ENCODE results near the gene ACOX2.

Gene ACOX2

DNA sequence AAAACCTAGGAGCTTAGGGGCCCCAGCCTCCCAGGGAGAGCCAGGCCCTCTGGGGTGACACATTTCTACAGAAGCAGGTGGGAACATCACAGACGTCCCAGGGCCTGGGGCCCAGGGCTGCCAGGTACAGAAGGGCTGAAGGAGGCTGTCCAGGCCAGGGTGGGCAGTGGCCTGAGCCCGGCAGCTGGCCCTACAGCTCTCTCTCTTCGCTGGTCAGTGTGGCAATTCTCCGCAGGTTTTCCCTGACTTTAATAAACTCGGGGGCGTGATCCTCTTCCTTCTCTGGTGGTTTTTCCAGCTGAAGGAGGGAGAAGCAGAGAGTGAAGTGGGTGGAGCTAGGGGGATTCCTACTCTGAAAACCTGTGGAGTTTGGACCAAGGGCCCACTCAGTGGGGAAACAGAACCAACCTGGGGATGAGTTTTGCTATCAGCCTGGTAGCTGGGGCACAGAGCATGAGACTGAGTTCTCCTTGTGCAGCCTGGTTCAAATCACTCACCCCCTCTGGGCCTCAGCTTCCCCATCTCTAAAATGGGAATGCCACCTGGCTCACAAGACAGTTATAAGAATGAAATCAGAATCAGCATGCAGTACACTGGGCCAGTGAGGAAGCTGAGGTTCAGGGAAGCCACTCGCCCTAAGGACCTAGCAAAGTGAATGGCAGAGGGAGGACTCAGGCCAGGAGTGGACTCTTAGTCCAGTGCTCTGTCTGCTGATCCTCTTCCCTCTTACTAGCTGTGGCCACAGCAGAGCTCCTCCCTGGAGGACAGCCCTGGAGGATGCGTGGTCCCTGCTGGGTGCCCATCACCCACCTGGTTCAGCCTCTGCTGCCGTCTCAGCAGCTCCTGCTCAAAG, 29.6 kb upstream of the ACOX2 start:
- no peak for DNase-seq

- no peak for DNase-seq
Observed at GRCh38 chr3:58565621-58566397, 28.8 kb upstream of the ACOX2 start.

GRCh38 chr3:58564456-58565160, 27.6 kb upstream of the ACOX2 start:
- no peak for DNase-seq

DNA sequence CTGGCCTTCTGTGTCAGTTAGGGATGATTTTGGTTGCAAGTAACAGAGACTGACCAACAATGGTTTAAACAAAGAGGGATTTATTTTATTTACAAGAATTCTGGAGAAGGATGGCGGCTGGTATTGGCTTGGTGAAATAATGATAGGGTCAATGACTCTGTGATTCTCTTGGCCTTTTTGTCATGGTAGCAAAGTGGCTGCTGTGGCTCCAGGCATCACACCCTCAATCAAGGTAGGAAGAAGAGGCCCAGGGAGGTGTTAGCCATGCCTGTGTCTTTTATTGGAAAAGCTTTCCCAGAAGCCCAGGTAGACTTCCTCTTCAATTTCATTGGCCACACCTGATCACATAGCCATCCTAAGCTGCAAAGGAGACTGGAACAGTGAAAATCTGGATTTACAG, 27.1 kb upstream of the ACOX2 start:
- DNase-seq = no peak

- no peak for DNase-seq
Observed at GRCh38 chr3:58563386-58564035, 26.5 kb upstream of the ACOX2 start.

DNA sequence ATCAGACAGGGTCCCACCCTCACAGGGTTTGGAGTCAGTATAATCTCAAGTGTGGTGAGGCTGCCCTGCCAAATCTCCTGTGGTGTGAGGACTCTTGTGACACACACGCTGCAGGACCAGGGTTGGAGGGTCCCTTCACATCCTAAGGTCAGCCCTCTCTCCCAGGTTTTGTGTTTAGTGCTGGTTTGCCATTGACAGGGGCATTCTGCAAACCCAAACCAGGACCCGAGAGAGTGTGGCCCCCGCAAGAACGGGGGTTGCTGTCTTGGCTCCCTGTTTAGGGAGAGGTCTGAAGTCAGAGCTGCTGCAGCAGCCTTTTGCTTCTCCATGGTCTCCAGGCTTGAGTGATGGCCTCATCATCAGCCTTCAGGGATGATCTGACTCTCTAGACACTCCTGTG, 25.5 kb upstream of the ACOX2 start:
- no peak for DNase-seq

GRCh38 chr3:58560771-58561311, 23.9 kb upstream of the ACOX2 start:
- no peak for DNase-seq

DNA sequence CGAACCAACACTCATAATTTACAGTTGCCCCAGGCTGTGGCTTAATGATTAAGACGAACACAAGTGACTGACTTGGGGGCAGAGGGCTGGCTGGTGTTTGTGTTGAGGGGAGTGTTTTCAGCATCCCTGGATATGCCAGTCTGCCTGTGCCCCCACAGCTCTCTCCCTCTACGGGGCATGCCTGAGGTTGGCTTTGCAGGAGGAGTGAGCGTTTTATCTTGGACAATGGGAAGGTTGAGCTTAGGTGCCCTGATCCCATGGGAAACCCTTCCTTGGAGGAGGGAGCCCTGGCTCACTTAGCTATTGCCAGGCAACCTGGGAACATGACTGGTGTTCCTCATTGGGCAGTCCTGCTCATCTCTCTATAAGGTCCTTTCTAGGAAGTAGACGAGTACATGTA, 22.6 kb upstream of the ACOX2 start:
- no peak for DNase-seq

DNA sequence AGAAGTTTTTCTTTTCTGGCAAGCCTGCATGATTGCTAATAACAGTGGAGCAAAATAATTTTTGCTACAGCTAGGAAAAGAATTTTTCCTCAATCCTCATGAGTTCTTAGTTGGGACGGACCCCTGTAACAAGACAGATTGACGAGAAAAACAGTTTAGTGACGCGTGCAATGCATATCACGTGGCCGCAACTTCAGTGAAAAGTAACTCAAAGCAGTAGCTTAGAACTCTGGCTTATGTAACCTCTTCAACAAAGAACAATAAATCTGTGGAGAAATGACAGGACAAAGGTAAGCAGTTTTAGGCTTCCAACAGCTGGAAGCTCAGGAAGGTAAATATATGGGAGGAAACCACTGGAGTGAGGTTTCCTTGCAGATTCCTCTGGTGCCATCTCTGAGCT, 20.5 kb upstream of the ACOX2 start:
- no peak for DNase-seq

DNA sequence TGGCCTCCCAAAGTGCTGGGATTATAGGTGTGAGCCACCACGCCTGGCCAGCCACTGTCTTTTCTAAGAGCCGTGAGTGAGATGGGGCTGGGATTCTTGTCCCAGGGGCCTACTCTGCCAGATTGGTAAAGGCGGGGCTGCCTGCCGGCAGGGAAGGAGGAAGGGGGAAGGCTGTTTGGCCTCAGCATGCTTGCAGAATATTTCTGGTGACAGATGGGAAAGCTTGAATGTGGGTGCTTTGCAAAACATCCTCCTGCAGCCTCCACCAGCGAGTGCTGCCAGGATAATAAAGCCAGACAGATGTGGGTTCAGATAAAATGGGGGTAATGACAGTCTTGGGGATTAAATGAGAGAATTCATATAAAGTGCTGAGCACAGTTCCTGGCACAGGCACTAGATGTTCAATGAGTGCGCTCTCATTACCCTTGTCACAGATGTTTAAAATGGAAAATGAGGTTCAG, 19.8 kb upstream of the ACOX2 start:
- DNase-seq = peak; percentile 75

DNA sequence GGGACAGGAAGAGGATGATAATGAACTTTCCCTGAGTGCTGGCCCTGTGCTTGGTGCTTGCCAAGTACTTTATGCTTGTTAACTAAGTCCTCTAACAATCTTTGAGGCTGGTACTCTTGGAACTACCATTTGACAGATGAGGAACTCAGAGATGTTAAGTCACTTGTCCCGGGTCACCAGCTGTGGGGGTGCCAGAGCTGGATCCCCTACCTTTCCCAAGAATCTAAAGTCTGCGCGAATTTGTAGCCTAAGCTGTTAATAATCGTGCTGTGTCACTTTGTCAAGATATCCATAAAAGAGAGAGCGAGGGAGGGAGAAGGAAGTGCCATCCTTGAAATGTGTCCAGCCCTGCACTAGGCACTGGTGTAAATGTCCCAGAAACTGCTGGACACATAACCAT, 19.0 kb upstream of the ACOX2 start:
- DNase-seq = no peak

- no peak for DNase-seq
Observed at GRCh38 chr3:58555203-58555602, 18.2 kb upstream of the ACOX2 start.

DNA sequence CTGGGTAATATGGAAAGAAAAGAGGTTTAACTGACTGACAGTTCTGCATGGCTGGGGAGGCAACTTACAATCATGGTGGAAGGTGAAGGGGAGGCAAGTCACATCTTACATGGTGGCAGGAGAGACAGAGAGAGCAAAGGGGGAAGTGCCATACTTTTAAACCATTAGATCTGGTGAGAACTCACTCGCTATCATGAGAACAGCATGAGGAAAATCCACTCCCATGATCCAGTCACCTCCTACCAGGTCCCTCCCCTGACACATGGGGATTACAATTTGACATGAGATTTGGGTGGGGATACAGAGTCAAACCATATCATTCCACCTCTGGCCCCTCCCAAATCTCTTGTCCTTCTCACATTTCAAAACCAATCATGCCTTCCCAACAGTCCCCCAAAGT, 16.0 kb upstream of the ACOX2 start:
- DNase-seq = no peak

DNA sequence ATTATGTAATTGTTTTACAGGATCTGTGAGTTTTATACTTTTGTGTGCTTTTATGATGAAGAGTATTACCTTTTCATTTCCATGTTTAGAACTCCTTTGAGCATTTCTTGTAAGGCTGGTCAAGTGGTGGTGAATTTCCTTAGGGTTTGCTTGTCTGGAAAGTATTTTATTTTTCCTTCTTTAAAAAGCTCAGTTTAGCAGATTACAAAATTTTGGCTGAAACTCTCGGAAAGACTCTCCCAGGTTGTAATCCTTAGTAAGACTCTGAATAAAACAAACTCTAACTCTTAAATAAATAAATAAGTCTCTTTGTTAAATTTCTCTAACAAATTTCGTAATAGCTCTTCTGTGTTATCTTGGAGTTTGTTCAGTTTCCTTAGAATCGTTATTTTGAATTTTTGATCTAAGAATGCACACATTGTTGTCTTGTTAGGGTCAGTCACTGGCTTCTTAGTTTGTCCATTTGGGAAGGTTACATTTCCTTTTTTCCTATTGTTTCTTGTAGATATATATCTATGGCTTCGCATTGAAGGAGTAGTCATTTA, 14.7 kb upstream of the ACOX2 start:
- DNase-seq = no peak

DNA sequence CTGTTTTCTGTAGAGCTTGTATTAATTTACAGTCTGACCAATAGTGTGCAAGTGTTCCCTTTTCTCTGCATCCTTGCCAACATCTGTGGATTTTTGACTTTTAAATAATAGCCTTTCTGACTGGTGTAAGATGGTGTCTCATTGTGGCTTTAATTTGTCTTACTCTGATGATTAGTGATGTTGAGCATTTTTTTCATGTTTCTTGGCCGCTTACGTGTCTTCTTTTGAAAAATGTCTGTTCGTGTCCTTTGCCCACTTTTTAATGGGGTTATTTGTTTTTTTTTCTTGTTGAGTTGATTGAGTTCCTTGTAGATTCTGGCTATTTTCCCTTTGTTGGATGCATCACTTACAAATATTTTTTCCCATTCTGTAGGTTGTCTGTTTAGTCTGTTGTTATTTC, 7.6 kb upstream of the ACOX2 start:
- no peak for DNase-seq

GRCh38 chr3:58540176-58540858, 3.3 kb upstream of the ACOX2 start:
- no peak for DNase-seq

DNA sequence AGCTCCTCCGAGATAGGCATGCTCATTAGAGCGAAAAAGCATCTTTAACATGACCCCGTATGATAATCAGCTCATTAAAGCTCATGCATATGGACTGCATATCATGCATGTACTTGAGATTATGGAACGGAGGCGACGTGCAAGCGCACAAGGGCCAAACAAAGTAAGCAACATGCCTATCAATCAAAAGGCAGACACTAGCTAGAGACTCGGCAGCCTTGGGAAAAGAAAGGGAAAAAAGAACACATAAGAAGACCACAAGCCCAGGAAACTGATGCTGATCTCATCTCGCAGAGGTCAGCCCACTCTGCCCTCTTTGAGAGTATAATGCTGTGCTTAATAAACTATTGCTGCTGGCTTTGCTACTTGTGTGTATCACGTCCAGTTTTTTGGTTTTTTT, 2.6 kb upstream of the ACOX2 start:
- no peak for DNase-seq

DNA sequence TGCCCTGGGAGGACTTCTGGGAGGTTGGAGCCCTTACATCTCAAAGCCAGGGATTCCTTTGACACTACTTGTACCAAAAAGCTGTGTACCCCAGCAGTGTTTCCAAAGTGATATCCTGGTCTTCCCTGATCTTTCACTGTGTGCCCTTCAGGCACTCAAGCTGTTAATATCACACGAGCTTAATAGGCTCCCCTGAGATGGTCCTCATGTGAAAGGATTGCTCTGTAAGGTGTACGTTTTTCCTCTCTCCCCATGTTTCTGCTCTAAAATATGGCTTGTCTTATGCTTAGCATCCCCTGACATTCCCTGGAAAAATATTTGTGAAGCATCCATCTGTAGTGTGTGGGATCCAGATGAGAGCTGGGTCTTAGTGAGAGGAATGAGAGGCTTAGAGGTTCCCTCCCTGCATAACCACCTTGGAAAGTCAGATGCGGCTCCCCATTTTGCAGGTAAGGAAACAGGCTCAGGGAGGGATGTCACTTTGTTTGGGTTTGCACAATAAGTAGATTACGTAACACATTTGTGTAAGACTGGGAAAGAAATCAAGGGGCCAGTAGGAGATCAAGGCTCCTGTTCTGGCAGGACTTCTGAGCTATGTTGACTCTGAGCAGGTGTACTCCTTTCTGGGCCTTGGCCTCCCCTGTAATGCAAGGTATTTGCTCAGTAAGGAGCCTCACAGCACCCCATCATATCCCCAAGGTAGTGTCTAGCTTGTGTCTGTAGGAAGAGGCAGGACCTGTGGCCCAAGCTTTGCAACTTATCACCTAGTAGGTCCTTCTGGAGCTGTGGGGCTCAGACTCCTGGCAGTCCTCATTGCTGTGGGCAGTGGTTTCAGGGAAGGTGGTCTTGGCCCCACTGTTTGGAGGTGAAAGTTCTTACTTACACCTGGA, 667 bp upstream of the ACOX2 start:
- DNase-seq = no peak

- no peak for DNase-seq
Observed at GRCh38 chr3:58535531-58536500, 1.2 kb downstream of the ACOX2 start.

Data from NCI-H1694 treated with DMSO at 0.1 percent for 48 hours (cell line).